Measurements from ENCODE around the gene DMD.

DMD gene

GRCh38 chrX:32514986-32515385 is 696.4 kb downstream of the DMD start:
- in situ Hi-C loops (cut with HindIII; ENCODE audit: low sequenced_read_pairs) = no loop called here

- in situ Hi-C loops (cut with HindIII; ENCODE audit: low sequenced_read_pairs) = no loop called here
These were observed 709.7 kb downstream of the DMD start for GRCh38 chrX:32501606-32502005.

DNA sequence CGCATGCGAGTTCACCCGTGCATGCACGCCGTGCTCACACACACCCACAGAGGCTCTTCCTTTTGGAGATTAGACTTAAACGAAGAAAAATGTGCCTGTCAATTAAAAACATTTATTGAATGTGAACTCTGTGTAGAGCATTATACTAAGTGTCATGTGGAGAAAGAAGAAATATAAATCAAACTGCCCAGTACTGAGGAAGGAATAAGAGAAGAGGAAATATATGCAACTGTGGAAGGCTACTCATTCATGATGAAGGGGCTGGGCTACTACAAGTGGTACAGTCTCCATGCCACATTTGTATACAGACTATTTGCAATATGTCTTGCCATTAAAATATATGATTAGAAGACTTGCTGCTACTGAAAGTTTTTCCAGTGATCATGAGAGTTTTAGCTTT is 714.7 kb downstream of the DMD start:
- in situ Hi-C loops (cut with HindIII; ENCODE audit: low sequenced_read_pairs) = no loop called here

GRCh38 chrX:32495855-32496254 is 715.5 kb downstream of the DMD start:
- in situ Hi-C loops (cut with HindIII; ENCODE audit: low sequenced_read_pairs) = no loop called here

- in situ Hi-C loops (cut with HindIII; ENCODE audit: low sequenced_read_pairs) = no loop called here
These were observed 722.2 kb downstream of the DMD start for GRCh38 chrX:32489125-32489524.

- in situ Hi-C loops (cut with HindIII; ENCODE audit: low sequenced_read_pairs) = no loop called here
These were observed 727.7 kb downstream of the DMD start for GRCh38 chrX:32483534-32484136.

DNA sequence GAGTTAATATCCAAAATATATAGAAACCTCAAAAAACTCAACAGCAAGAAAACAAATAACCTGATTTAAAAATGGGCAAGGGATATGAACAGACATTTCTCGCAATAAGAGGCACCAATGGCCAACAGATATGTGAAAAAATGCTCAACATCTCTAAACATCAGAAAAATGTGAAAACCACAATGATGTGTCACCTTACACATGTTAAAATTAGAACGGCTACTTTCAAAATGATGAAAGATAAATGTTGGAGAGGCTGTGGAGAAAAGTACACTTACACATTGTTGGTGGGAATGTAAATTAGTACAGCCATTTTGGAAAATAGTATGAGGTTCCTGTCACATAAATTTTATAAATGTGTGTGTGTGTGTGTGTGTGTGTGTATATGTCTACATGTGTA is 731.3 kb downstream of the DMD start:
- in situ Hi-C loops (cut with HindIII; ENCODE audit: low sequenced_read_pairs) = no loop called here

GRCh38 chrX:32472364-32472763 is 739.0 kb downstream of the DMD start:
- in situ Hi-C loops (cut with HindIII; ENCODE audit: low sequenced_read_pairs) = no loop called here

- in situ Hi-C loops (cut with HindIII; ENCODE audit: low sequenced_read_pairs) = no loop called here
These were observed 755.6 kb downstream of the DMD start for GRCh38 chrX:32455704-32456103.

GRCh38 chrX:32451954-32452695 is 759.2 kb downstream of the DMD start:
- in situ Hi-C loops (cut with HindIII; ENCODE audit: low sequenced_read_pairs) = no loop called here

GRCh38 chrX:32448945-32449344 is 762.4 kb downstream of the DMD start:
- in situ Hi-C loops (cut with HindIII; ENCODE audit: low sequenced_read_pairs) = no loop called here

GRCh38 chrX:32448320-32448719 is 763.0 kb downstream of the DMD start:
- in situ Hi-C loops (cut with HindIII; ENCODE audit: low sequenced_read_pairs) = no loop called here

- in situ Hi-C loops (cut with HindIII; ENCODE audit: low sequenced_read_pairs) = no loop called here
These were observed 763.7 kb downstream of the DMD start for GRCh38 chrX:32447640-32448039.

DNA sequence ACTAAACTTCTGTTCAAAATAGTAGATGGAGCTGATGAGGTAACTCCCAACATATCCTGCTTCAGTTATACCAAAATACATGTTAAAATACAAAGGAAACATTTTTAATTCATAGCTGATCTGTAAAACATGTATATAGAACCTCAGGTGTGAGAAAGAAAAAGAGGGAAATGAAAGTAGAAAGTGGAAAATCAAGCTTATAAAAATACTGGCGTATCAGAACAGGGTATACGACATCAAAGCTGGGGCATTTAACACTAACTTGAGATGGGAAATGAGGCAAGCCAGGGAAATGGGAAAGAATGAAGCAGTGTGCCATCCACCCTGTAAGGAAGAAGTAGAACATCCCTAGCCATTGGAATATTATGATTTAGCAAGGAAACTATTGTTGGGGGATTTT is 767.5 kb downstream of the DMD start:
- in situ Hi-C loops (cut with HindIII; ENCODE audit: low sequenced_read_pairs) = no loop called here

DNA sequence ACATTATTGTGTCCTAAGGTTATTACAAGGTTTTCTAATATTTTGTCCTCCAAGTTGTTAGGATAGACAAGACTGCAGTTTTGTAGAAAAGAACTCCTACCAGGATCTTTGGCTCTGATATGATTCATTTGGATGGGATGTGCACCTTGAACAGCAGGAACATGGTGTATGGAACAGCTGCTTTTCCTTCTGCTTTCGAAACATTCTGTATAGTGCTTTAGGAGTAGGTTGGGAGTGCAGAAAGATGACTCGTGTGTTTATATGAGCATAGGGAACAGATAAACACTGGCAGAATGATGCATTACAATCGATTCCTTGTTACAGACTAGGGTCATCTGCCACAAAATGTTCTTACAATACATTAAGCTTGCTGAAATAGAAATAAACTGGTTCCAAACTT is 790.1 kb downstream of the DMD start:
- in situ Hi-C loops (cut with HindIII; ENCODE audit: low sequenced_read_pairs) = no loop called here

DNA sequence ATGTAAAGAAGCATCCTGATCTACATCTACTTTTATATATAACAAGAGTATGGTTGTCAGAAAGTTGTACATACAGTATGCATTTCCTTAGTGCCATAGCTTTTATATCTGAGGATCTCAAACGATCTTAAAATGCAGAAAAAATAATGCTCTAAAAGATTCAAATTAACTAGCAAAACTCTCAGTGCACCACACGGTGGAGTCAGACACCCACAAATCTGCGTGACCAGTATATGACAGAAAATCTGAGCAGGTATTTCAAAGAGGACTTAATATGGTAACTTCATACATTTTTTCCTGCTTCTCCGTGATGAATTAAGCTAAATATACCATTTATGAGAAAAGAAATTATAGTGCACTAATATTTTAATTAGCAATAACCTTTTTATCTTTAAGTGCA is 803.0 kb downstream of the DMD start:
- in situ Hi-C loops (cut with HindIII; ENCODE audit: low sequenced_read_pairs) = no loop called here

DNA sequence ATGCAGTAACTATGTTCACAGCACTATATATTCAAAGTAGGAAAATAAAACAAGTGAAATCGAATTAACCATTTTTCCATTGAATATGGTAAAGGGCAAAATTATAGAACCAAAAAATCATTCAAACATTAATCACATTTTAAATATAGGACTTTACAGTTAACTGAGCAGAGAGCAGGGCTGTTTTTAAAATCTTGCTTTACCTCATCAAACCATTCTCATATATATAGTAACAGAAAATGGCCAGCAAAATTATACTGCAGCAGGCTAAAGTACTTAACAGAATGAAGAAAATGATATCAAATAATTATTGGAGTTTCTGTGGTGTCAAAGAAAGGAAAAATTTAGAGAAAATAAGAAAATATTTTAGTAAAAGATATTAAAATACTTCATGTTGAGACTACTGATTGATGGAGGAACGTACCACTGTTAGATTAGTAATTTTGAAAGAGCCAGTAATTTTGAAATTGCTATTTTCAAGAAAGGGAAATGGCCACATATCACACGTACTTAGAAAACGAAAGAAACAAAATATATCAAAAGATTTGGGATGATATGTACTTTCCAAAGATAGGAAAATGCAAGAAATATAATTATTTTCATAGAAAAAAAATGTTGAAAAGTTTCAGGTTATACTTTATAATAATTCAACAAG is 813.7 kb downstream of the DMD start:
- in situ Hi-C loops (cut with HindIII; ENCODE audit: low sequenced_read_pairs) = no loop called here

- in situ Hi-C loops (cut with HindIII; ENCODE audit: low sequenced_read_pairs) = no loop called here
These were observed 815.5 kb downstream of the DMD start for GRCh38 chrX:32395878-32396277.

- in situ Hi-C loops (cut with HindIII; ENCODE audit: low sequenced_read_pairs) = no loop called here
These were observed 818.7 kb downstream of the DMD start for GRCh38 chrX:32392655-32393054.

GRCh38 chrX:32370456-32371205 is 840.7 kb downstream of the DMD start:
- in situ Hi-C loops (cut with HindIII; ENCODE audit: low sequenced_read_pairs) = no loop called here

DNA sequence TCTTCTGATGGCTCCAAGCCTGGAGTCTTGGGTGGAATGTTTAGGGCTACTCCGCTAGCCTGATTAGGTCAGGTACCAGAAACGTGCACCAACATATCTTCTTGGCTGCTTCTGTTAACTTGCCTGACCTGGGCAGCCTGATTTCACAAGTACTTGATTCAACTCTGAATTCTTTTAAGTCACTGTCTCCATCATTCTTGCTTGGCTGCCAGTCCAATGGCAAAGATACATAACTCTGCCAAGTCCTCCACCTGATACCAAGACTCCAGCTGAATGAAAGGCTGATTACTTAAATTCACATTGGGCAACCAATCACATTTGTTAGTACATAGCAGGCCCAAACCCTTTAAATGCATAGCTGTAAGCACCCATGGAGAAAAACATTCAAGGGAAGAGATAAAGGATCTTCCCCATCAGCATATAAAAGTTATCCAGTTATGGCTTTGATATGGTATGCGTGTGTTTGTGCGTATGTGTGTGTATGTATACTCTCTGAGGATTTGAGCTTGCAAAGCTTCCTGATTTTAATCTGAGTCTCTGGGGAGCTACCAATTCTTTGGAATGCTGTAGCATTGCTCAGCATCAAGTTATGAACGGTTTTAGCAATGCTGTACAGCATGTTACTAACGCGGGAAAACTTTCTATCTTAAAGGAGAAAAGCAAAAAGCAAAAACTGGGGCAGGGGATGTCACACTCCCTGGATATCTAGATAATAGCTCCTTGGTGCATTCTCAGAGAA is 917.2 kb downstream of the DMD start:
- in situ Hi-C loops (cut with HindIII; ENCODE audit: low sequenced_read_pairs) = no loop called here

Data from endothelial cell of hepatic sinusoid (primary cell).